SK-N-SH (cell line): Measurements from ENCODE around the gene ZCCHC14.

ENCODE experiments used
- CTCF ChIP-seq: fragments of 200-600 bp; sonication (generic); IDR thresholded peaks from 2 replicates; pipeline ENCODE4 v1.6.1; 2017; ENCODE audit warnings: antibody characterized with exemption, mild to moderate bottlenecking, moderate library complexity
- EP300 ChIP-seq, 2 experiments: IDR thresholded peaks; 2 replicates each; pipeline versions ENCODE4 v1.4.0 to v1.6.1; 2012; ENCODE audit warnings: borderline replicate concordance in 1 of 2, low read depth in 1 of 2, low read length in 1 of 2
- EZH2phosphoT487 ChIP-seq: fragments of 200-600 bp; sonication (generic); IDR thresholded peaks from 2 replicates; pipeline ENCODE4 v1.6.1; 2017; ENCODE audit warnings: low read depth, mixed run types, mild to moderate bottlenecking, antibody characterized with exemption, moderate library complexity, borderline replicate concordance
- FOXJ3 ChIP-seq: sonication (generic); formaldehyde crosslinking; IDR thresholded peaks from 2 replicates; pipeline ENCODE4 v1.5.1; 2020; ENCODE audit warnings: mild to moderate bottlenecking, missing genetic modification reagents
- GABPA ChIP-seq: IDR thresholded peaks from 2 replicates; pipeline ENCODE4 v1.4.0; 2012; ENCODE audit warnings: low read depth, mild to moderate bottlenecking
- JUND ChIP-seq: IDR thresholded peaks from 2 replicates; pipeline ENCODE4 v1.4.0; 2012
- MXI1 ChIP-seq: IDR thresholded peaks from 2 replicates; pipeline ENCODE4 v1.6.1; 2012; ENCODE audit warnings: mild to moderate bottlenecking, low read depth, low read length, improper control_type of control experiment
- NRF1 ChIP-seq: IDR thresholded peaks from 2 replicates; pipeline ENCODE4 v1.6.1; 2012; ENCODE audit warnings: low read depth, mild to moderate bottlenecking, low read length
- POLR2AphosphoS5 ChIP-seq: IDR thresholded peaks from 2 replicates; pipeline ENCODE4 v1.6.1; 2012; ENCODE audit warnings: low read depth, low read length
- RCOR1 ChIP-seq: fragments of 150-350 bp; IDR thresholded peaks from 2 replicates; pipeline ENCODE4 v1.6.1; 2017; ENCODE audit warnings: antibody characterized with exemption, low read length
- RFX5 ChIP-seq: IDR thresholded peaks from 2 replicates; pipeline ENCODE4 v1.6.1; 2012; ENCODE audit warnings: mild to moderate bottlenecking, improper control_type of control experiment, low read length
- TAF1 ChIP-seq: IDR thresholded peaks from 2 replicates; pipeline ENCODE4 v1.6.1; 2012; ENCODE audit warnings: low read depth, mild to moderate bottlenecking, low read length, moderate library complexity, borderline replicate concordance
- USF2 ChIP-seq: fragments of 150-350 bp; IDR thresholded peaks from 2 replicates; pipeline ENCODE4 v1.6.1; 2017; ENCODE audit warnings: antibody characterized with exemption, low read length, low read depth, borderline replicate concordance

- TF ChIP-seq NRF1 (no peak), CTCF (no peak), FOXJ3 (CRISPR knock-in tag) (no peak), RFX5 (no peak), POLR2AphosphoS5 (no peak), RCOR1 (no peak), GABPA (no peak), TAF1 (no peak), EZH2phosphoT487 (no peak), EP300 (IDR thresholded peaks at IDR 0.05; ENCODE audit: borderline replicate concordance in 1 of 2, low read depth in 1 of 2, low read length in 1 of 2) (no peak), JUND (no peak), MXI1 (no peak), USF2 (no peak)
These were observed 33.0 kb downstream of the ZCCHC14 start for GRCh38 chr16:87459833-87460232.
